Measurements from ENCODE around the gene GABRG3. TPM values are rescaled to one million over a fixed set of nuclear protein-coding genes. Genes with fewer than 3 reads are reported as not detected.

The GABRG3 gene
- total RNA-seq, 2 experiments from 2014 or later: not detected

GRCh38 chr15:27408428-27408827, 437.4 kb downstream of the GABRG3 start:
- DNase-seq (no peak), ATAC-seq (ENCODE audit: poor library complexity) (no peak)
- intact Hi-C loops (cut with DNase I, micrococcal nuclease): no loop called here
- Histone ChIP-seq H3K4me3 (ENCODE audit: low read length) (no peak overlapping the region), H3K27ac (ENCODE audit: low read depth in 1 of 2, low read length in 2 of 2) (no peak overlapping the region), H3K27me3 (ENCODE audit: control insufficient read depth in 1 of 2, insufficient read depth in 2 of 2, low read length in 2 of 2) (no peaks in the 10 kb centered on the region), H3K36me3 (ENCODE audit: insufficient read depth, low read length) (no peaks in the 10 kb centered on the region), H3K4me1 (ENCODE audit: insufficient read depth, low read length) (no peaks in the 10 kb centered on the region), H3K9me3 (ENCODE audit: control insufficient read depth in 1 of 2, insufficient read depth in 1 of 2, low read length in 2 of 2) (peaks cover 0 to 9% of the 10 kb centered on the region in 2 experiments)
- CTCF ChIA-PET: no interaction called here
- POLR2A ChIA-PET: no interaction called here
- Mint-ChIP-seq H3K36me3 (ENCODE audit: low read depth) (no peaks in the 10 kb centered on the region), H3K27ac (no peak overlapping the region), H3K4me1 (ENCODE audit: low read depth) (no peaks in the 10 kb centered on the region), H3K9me3 (peaks cover 6% of the 10 kb centered on the region), H3K27me3 (no peaks in the 10 kb centered on the region), H3K4me3 (no peak overlapping the region)
- TF ChIP-seq CTCF (IDR thresholded peaks at IDR 0.05): no peak

GRCh38 chr15:27410996-27411605, 440.1 kb downstream of the GABRG3 start:
- no peak for DNase-seq

GRCh38 chr15:27412415-27412814, 441.4 kb downstream of the GABRG3 start:
- H3K4me1 Mint-ChIP-seq (ENCODE audit: low read depth): no peaks in the 10 kb centered on the region
- no peaks in the 10 kb centered on the region for H3K36me3 Mint-ChIP-seq (ENCODE audit: low read depth)
- H3K4me3 Mint-ChIP-seq: no peak overlapping the region
- DNase-seq (no peak), ATAC-seq (ENCODE audit: poor library complexity) (no peak)
- no peak overlapping the region for H3K4me3 ChIP-seq (ENCODE audit: low read length)
- intact Hi-C loops (cut with DNase I, micrococcal nuclease): no loop called here
- no peak overlapping the region for H3K27ac Mint-ChIP-seq
- no peak for TF ChIP-seq CTCF (IDR thresholded peaks at IDR 0.05)
- no peaks in the 10 kb centered on the region for H3K36me3 ChIP-seq (ENCODE audit: insufficient read depth, low read length)
- no peaks in the 10 kb centered on the region for H3K4me1 ChIP-seq (ENCODE audit: insufficient read depth, low read length)
- H3K27ac ChIP-seq (ENCODE audit: low read depth in 1 of 2, low read length in 2 of 2): no peak overlapping the region
- H3K27me3 Mint-ChIP-seq: no peaks in the 10 kb centered on the region
- peaks cover 10% of the 10 kb centered on the region for H3K9me3 Mint-ChIP-seq
- H3K27me3 ChIP-seq (ENCODE audit: control insufficient read depth in 1 of 2, insufficient read depth in 2 of 2, low read length in 2 of 2): no peaks in the 10 kb centered on the region
- ChIA-PET CTCF (no interaction called here), POLR2A (no interaction called here)
- H3K9me3 ChIP-seq (ENCODE audit: control insufficient read depth in 1 of 2, insufficient read depth in 1 of 2, low read length in 2 of 2): peaks cover 0 to 2% of the 10 kb centered on the region in 2 experiments

More at GRCh38 chr15:27410996-27411605, 440.1 kb downstream of the GABRG3 start:
- TF ChIP-seq CTCF (IDR thresholded peaks at IDR 0.05): no peak
- Histone ChIP-seq H3K4me1 (ENCODE audit: insufficient read depth, low read length) (no peaks in the 10 kb centered on the region), H3K9me3 (ENCODE audit: control insufficient read depth in 1 of 2, insufficient read depth in 1 of 2, low read length in 2 of 2) (no peaks in the 10 kb centered on the region), H3K36me3 (ENCODE audit: insufficient read depth, low read length) (no peaks in the 10 kb centered on the region), H3K27ac (ENCODE audit: low read depth in 1 of 2, low read length in 2 of 2) (no peak overlapping the region), H3K4me3 (ENCODE audit: low read length) (no peak overlapping the region), H3K27me3 (ENCODE audit: control insufficient read depth in 1 of 2, insufficient read depth in 2 of 2, low read length in 2 of 2) (no peaks in the 10 kb centered on the region)
- H3K27me3 Mint-ChIP-seq: no peaks in the 10 kb centered on the region
- H3K27ac Mint-ChIP-seq: no peak overlapping the region
- ChIA-PET CTCF (no interaction called here), POLR2A (no interaction called here)
- H3K4me3 Mint-ChIP-seq: no peak overlapping the region
- peaks cover 9% of the 10 kb centered on the region for H3K9me3 Mint-ChIP-seq
- no peak for ATAC-seq (ENCODE audit: poor library complexity)
- intact Hi-C loops (cut with DNase I, micrococcal nuclease): no loop called here
- H3K4me1 Mint-ChIP-seq (ENCODE audit: low read depth): no peaks in the 10 kb centered on the region
- no peaks in the 10 kb centered on the region for H3K36me3 Mint-ChIP-seq (ENCODE audit: low read depth)

All from CD4-positive, alpha-beta T cell (primary cell).